A549 (cell line): Measurements from ENCODE around the gene RIMS3. TPM values are rescaled to one million over a fixed set of nuclear protein-coding genes. Genes with fewer than 3 reads are reported as not detected.
A peak's percentile ranks its signal among the peaks of the same experiment; 100 is the strongest.
"Not testable (repeated sequence)": the region's sequence is repeated elsewhere in the genome, so short reads cannot be mapped to it uniquely, and the experiment has no call there.

ENCODE experiments used
- ATAC-seq, 2 experiments: fragments of 200-7000 bp in 1 of 2; fragments of >200 bp in 1 of 2; cut with Nextera tagmentation in 1 of 2; cut with Tn5 transposase in 1 of 2; 3 replicates each; pipeline versions ENCODE4 v1.8.0 to v1.9.1; 2018 to 2020; ENCODE audit warnings: mild to moderate bottlenecking in 1 of 2, moderate library complexity in 1 of 2
- CTCF ChIA-PET: fragments of 300-600 bp; sonication (Branson Sonifier 250); formaldehyde crosslinking; extraction: SDS; loops from one replicate; lab custom pipeline; 2021; ENCODE audit warnings: antibody characterized with exemption, inconsistent platforms; lab: Yijun Ruan, JAX
- POLR2A ChIA-PET: fragments of 350-600 bp; formaldehyde crosslinking; extraction: SDS; loops from one replicate; lab custom pipeline; 2021; ENCODE audit warnings: antibody characterized with exemption, inconsistent platforms; lab: Yijun Ruan, JAX
- DNase-seq, 2 experiments: peaks; one replicate each; pipeline versions ENCODE4 v3.0.0 to v3.0.0-alpha.2; 2011 to 2016; ENCODE audit warnings: low read depth in 1 of 2, low spot score in 1 of 2
- FAIRE-seq: peaks from 2 replicates; lab custom pipeline; 2011; peaks lifted over from hg19 to GRCh38; lab: Jason Lieb, UNC
- H3K27ac ChIP-seq, 2 experiments: fragments of >200 bp; sonication (Bioruptor Twin); formaldehyde crosslinking; 3 replicates each; pipeline ENCODE4 v1.5.1; 2016 to 2017
- H3K4me1 ChIP-seq: fragments of >200 bp; sonication (Bioruptor Twin); formaldehyde crosslinking; 3 replicates; pipeline ENCODE4 v1.6.1; 2016
- H3K4me2 ChIP-seq: fragments of >200 bp; sonication (Bioruptor Twin); formaldehyde crosslinking; 3 replicates; pipeline ENCODE4 v1.6.1; 2016
- H3K4me3 ChIP-seq: fragments of >200 bp; sonication (Bioruptor Twin); formaldehyde crosslinking; 3 replicates; pipeline ENCODE4 v1.5.1; 2016
- H3K9me3 ChIP-seq: fragments of >200 bp; sonication (Bioruptor Twin); formaldehyde crosslinking; 3 replicates; pipeline ENCODE4 v1.6.1; 2016
- FOSL2 ChIP-seq, 2 experiments: fragments of 450-650 bp in 1 of 2; fragments of >200 bp in 1 of 2; sonication (Bioruptor Twin) in 1 of 2; formaldehyde crosslinking; IDR thresholded peaks; 2 replicates each; pipeline versions ENCODE4 v1.5.0 to v1.6.1; 2016 to 2020; ENCODE audit warnings: mild to moderate bottlenecking in 1 of 2, moderate library complexity in 1 of 2
- HOXB5 ChIP-seq: fragments of 250-450 bp; sonication (Bioruptor Pico); IDR thresholded peaks from 2 replicates; pipeline ENCODE4 v1.5.0; 2020; ENCODE audit warnings: mild to moderate bottlenecking, moderate library complexity
- MAFK ChIP-seq: fragments of 450-650 bp; IDR thresholded peaks from 2 replicates; pipeline ENCODE4 v1.6.1; 2014; ENCODE audit not compliant: partially characterized antibody
- MYC ChIP-seq: IDR thresholded peaks from 2 replicates; pipeline ENCODE4 v1.6.1; 2012; ENCODE audit warnings: mild to moderate bottlenecking, inconsistent platforms, low read length, improper control_type of control experiment, borderline replicate concordance
- NFE2L2 ChIP-seq: fragments of 150-350 bp; conservative IDR thresholded peaks from 2 replicates; pipeline ENCODE4 v1.6.1; 2014; ENCODE audit warnings: low read length
- NR3C1 ChIP-seq: fragments of >200 bp; sonication (Bioruptor Twin); formaldehyde crosslinking; IDR thresholded peaks from 3 replicates; pipeline ENCODE4 v1.6.1; 2017
- POLR2AphosphoS2 ChIP-seq: conservative IDR thresholded peaks from 2 replicates; pipeline ENCODE4 v1.6.1; 2012; ENCODE audit warnings: low read length, improper control_type of control experiment, inconsistent platforms
- RCOR1 ChIP-seq: fragments of 150-350 bp; IDR thresholded peaks from 2 replicates; pipeline ENCODE4 v1.6.1; 2014; ENCODE audit warnings: antibody characterized with exemption, low read length, low read depth
- TFCP2L1 ChIP-seq: fragments of 250-450 bp; sonication (Bioruptor Pico); IDR thresholded peaks from 2 replicates; pipeline ENCODE4 v1.5.0; 2021; ENCODE audit warnings: mild to moderate bottlenecking
- TP53 ChIP-seq: fragments of 250-450 bp; sonication (Bioruptor Pico); IDR thresholded peaks from 2 replicates; pipeline ENCODE4 v1.5.0; 2021; ENCODE audit warnings: mild to moderate bottlenecking, moderate library complexity
- ZFP36 ChIP-seq: fragments of 450-650 bp; IDR thresholded peaks from 2 replicates; pipeline ENCODE4 v1.6.1; 2014; ENCODE audit warnings: borderline replicate concordance; ENCODE audit not compliant: partially characterized antibody
- ZNF302 ChIP-seq: fragments of 250-450 bp; sonication (Bioruptor Pico); IDR thresholded peaks from 2 replicates; pipeline ENCODE4 v1.9.0; 2021; ENCODE audit warnings: inconsistent platforms, mild to moderate bottlenecking, moderate library complexity
- WGBS: methylation state at CpG from one replicate; pipeline ENCODE4 v1.1.6; 2017; ENCODE audit errors: missing lambda C conversion rate; 5-methylcytosine and 5-hydroxymethylcytosine counted together
- polyA plus RNA-seq, 4 experiments: library from polyadenylated mRNA; depleted of rRNA in 3 of 4; stranded (reverse); fragments of >200 nt; fragmentation: RNase III in 1 of 4; extraction: RNeasy Plus Mini Kit Qiagen cat#74134 plus additional on column Dnase treatment in 1 of 4; gene quantifications; 2 replicates in 3 of 4; 3 replicates in 1 of 4; pipeline ENCODE4 v1.2.3, GENCODE V29; 2011 to 2017
- TF ChIP-seq, protein P1 (sequence below): IDR thresholded peaks from 2 replicates; pipeline ENCODE4 v1.6.1; 2012
- TF ChIP-seq, protein P2 (sequence below): IDR thresholded peaks from 2 replicates; pipeline ENCODE4 v1.6.1; 2012
- TF ChIP-seq, protein P3 (sequence below): fragments of 200-600 bp; sonication (generic); IDR thresholded peaks from 2 replicates; pipeline ENCODE4 v1.6.1; 2016; ENCODE audit warnings: antibody characterized with exemption, mild to moderate bottlenecking, moderate library complexity

RIMS3 gene
- polyA plus RNA-seq, 2 of the 4 experiments (the other 2 are of a cell fraction) = 1.5 to 1.9 TPM

DNA sequence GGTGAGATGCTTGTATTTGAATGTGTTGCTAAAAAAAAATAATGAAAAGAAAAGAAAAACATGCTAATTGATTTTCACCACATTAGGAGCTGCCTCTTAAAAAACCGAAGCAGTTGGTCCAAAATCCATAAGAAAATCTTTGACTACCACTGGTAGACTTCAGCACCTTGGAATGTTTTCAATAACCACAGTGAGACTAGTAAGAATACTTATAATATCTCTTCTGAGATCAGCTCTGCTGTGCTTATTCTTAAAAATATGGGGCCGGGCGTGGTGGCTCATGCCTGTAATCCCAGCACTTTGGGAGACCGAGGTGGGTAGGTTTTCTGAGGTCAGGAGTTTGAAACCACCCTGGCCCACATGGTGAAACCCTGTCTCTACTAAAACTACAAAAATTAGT lies 41.1 kb upstream of the RIMS3 start (continued):
- TF ChIP-seq RCOR1 (no peak), MAFK (no peak), TFCP2L1 (no peak)

DNA sequence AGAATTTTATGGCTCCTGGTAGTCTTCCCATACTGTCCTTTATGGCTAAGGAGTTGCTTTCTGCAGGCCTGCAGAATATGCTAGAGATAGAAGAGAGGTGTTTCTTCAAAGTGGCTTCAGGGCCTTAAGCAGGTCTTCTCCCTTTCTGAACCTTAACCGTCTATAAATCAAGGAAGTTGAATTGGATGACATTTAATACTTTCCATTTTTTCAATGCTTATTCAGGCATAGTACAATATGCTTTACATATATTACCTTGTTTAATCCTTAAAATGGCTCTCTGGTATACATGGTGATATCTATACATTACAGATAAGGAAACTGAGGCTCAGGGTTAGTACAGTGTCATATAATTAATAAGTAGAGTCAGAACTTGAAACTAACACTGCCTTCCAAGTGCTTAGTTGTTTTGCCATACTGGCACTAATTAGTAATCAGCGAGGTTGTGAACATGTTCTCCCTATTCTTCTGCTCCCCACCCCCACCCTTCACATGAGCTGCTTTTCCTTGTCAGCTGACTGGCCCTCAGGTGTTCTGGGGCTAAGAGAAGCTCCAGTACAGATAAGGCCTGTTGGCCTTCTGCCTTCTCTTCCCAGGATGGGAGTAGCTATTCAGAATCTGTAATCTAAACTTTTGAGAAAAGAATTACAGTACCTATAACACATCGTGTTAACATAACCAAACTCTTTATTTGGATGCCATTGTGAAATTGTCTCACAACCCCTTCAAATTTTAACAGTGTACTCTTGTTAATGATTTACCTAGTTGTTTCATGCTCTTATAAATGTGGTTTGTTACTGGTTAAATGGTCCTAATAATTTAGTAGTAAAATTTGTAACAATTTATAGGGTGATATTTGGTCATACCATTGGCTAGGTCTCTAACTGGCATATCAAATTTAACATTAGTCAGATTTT lies 39.6 kb upstream of the RIMS3 start:
- DNase-seq (no peak), FAIRE-seq (no peak), ATAC-seq (no peak)
- Histone ChIP-seq H3K4me1 (peaks cover 38% of the 10 kb centered on the region), H3K9me3 (no peaks in the 10 kb centered on the region), H3K4me2 (no peak overlapping the region), H3K4me3 (no peak overlapping the region), H3K27ac (no peak overlapping the region)
- WGBS = 92% methylated on average over 3 of the region's 3 CpGs
- TF ChIP-seq, protein P1, sequence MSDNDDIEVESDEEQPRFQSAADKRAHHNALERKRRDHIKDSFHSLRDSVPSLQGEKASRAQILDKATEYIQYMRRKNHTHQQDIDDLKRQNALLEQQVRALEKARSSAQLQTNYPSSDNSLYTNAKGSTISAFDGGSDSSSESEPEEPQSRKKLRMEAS = no peak
- TF ChIP-seq TP53 (CRISPR knock-in tag) = no peak
- no peak for TF ChIP-seq NFE2L2
- no peak for TF ChIP-seq NR3C1
- TF ChIP-seq, protein P2, sequence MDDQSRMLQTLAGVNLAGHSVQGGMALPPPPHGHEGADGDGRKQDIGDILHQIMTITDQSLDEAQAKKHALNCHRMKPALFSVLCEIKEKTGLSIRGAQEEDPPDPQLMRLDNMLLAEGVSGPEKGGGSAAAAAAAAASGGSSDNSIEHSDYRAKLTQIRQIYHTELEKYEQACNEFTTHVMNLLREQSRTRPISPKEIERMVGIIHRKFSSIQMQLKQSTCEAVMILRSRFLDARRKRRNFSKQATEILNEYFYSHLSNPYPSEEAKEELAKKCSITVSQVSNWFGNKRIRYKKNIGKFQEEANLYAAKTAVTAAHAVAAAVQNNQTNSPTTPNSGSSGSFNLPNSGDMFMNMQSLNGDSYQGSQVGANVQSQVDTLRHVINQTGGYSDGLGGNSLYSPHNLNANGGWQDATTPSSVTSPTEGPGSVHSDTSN = no peak
- TF ChIP-seq POLR2AphosphoS2 = no peak
- no peak for TF ChIP-seq MYC
- TF ChIP-seq, protein P3, sequence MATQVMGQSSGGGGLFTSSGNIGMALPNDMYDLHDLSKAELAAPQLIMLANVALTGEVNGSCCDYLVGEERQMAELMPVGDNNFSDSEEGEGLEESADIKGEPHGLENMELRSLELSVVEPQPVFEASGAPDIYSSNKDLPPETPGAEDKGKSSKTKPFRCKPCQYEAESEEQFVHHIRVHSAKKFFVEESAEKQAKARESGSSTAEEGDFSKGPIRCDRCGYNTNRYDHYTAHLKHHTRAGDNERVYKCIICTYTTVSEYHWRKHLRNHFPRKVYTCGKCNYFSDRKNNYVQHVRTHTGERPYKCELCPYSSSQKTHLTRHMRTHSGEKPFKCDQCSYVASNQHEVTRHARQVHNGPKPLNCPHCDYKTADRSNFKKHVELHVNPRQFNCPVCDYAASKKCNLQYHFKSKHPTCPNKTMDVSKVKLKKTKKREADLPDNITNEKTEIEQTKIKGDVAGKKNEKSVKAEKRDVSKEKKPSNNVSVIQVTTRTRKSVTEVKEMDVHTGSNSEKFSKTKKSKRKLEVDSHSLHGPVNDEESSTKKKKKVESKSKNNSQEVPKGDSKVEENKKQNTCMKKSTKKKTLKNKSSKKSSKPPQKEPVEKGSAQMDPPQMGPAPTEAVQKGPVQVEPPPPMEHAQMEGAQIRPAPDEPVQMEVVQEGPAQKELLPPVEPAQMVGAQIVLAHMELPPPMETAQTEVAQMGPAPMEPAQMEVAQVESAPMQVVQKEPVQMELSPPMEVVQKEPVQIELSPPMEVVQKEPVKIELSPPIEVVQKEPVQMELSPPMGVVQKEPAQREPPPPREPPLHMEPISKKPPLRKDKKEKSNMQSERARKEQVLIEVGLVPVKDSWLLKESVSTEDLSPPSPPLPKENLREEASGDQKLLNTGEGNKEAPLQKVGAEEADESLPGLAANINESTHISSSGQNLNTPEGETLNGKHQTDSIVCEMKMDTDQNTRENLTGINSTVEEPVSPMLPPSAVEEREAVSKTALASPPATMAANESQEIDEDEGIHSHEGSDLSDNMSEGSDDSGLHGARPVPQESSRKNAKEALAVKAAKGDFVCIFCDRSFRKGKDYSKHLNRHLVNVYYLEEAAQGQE = no peak
- TF ChIP-seq ZNF302 (CRISPR knock-in tag) = no peak
- no peak for TF ChIP-seq ZFP36
- ChIA-PET CTCF (no interaction called here), POLR2A (interaction anchor here (2.5 kb wide), 1 partner anchor 14 kb away, joined by 19 read pairs; the partner anchor contains the start of gene NFYC)

DNA sequence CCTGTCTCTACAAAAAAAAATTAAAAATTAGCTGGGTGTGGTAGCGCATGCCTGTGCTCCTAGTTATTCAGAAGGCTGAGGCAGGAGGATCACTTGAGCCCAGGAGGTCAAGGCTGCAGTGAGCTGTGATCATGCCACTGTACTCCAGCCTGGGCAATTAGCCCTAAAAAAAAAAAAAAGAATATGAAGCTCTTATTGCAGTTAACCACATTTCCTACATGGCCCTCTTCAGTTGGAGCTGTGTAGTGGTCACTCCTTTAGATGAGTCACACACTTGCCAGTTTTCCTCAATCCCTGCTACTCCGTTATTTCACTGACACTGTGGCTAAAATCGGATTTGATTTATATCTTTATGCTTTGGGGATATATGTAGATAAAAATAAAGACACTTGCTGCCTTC lies 37.8 kb upstream of the RIMS3 start:
- peaks cover 26% of the 10 kb centered on the region for H3K4me1 ChIP-seq
- ChIA-PET CTCF (interaction anchor here (0.6 kb wide), 2 partner anchors 14 to 40 kb away, joined by 3 to 4 read pairs; no protein-coding TSS in a partner anchor), POLR2A (interaction anchor here (2.5 kb wide), 1 partner anchor 12 kb away, joined by 19 read pairs; the partner anchor contains the start of gene NFYC)
- TF ChIP-seq FOSL2 (IDR thresholded peaks at IDR 0.05) (no peak), FOSL2 (CRISPR knock-in tag; IDR thresholded peaks at IDR 0.05) (peak; percentile 11; the same call in 1 of the 2 replicates), HOXB5 (CRISPR knock-in tag) (no peak)
- ATAC-seq (peak; percentile 63 to 70; a peak in 4 of 6 replicates), FAIRE-seq (no peak), DNase-seq (no peak)
- H3K27ac ChIP-seq = peak overlapping the region in 1 of 2 experiments; percentile 37; a peak in 1 of 6 replicates
- 71% methylated on average over 3 of the region's 3 CpGs for WGBS
- no peak overlapping the region for H3K4me3 ChIP-seq
- no peaks in the 10 kb centered on the region for H3K9me3 ChIP-seq
- H3K4me2 ChIP-seq = peak overlapping the region; percentile 32; the same call in 1 of the 3 replicates

DNA sequence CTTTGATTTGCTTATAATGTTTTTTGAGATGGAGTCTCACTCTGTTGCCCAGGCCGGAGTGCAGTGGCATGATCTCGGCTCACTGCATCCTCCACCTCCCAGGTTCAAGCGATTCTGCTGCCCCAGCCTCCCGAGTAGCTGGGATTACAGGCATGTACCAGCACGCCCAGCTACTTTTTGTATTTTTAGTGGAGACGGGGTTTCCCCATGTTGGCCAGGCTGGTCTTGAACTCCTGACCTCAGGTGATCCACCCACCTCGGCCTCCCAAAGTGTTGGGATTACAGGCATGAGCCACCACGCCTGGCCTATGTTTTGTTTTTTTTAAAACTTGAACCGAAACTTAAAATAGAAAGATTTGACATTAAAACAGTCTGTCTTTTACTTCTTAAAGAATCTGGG lies 37.3 kb upstream of the RIMS3 start:
- FAIRE-seq, H3K9me3 ChIP-seq, DNase-seq, H3K4me3 ChIP-seq, H3K4me2 ChIP-seq, ATAC-seq: not testable (repeated sequence)
- CTCF ChIA-PET = interaction anchor here (0.7 to 1.0 kb wide), 2 partner anchors 9 to 56 kb away, joined by 3 to 4 read pairs; no protein-coding TSS in a partner anchor
- POLR2A ChIA-PET = interaction anchor here (2.5 kb wide), 1 partner anchor 11 kb away, joined by 19 read pairs; the partner anchor contains the start of gene NFYC
- Histone ChIP-seq H3K27ac (0 out of 6 replicates have a peak overlapping the region, but pooled peaks of 1 of the 2 experiments have one; percentile 37), H3K4me1 (peaks cover 23% of the 10 kb centered on the region)
- WGBS = 81% methylated on average over 8 of the region's 9 CpGs
